HG02973 (cell line): ENCODE data around the gene FBXO8.

Source experiments
- ATAC-seq: cut with Tn5 transposase; IDR thresholded peaks from one replicate; pipeline ENCODE4 v1.9.1; 2021; ENCODE audit warnings: moderate library complexity; ENCODE audit not compliant: unreplicated experiment

Gene FBXO8

GRCh38 chr4:174248407-174248806 lies 35.1 kb downstream of the FBXO8 start:
- ATAC-seq = no peak

GRCh38 chr4:174245714-174246113 lies 37.8 kb downstream of the FBXO8 start:
- ATAC-seq = no peak

GRCh38 chr4:174244441-174244840 lies 39.0 kb downstream of the FBXO8 start:
- ATAC-seq = peak; percentile 64

- no peak for ATAC-seq
These were observed 42.3 kb downstream of the FBXO8 start for GRCh38 chr4:174241162-174241561.

GRCh38 chr4:174236359-174236758 lies 47.1 kb downstream of the FBXO8 start:
- no peak for ATAC-seq

GRCh38 chr4:174230680-174231079 lies 52.8 kb downstream of the FBXO8 start:
- no peak for ATAC-seq

- no peak for ATAC-seq
These were observed 53.3 kb downstream of the FBXO8 start for GRCh38 chr4:174230148-174230547.

- no peak for ATAC-seq
These were observed 54.5 kb downstream of the FBXO8 start for GRCh38 chr4:174228988-174229387.

GRCh38 chr4:174225349-174226049 lies 58.0 kb downstream of the FBXO8 start:
- no peak for ATAC-seq

GRCh38 chr4:174224550-174224949 lies 58.9 kb downstream of the FBXO8 start:
- no peak for ATAC-seq

- ATAC-seq = no peak
These were observed 61.1 kb downstream of the FBXO8 start for GRCh38 chr4:174222266-174222872.

GRCh38 chr4:174218127-174218790 lies 65.2 kb downstream of the FBXO8 start:
- ATAC-seq = no peak

- ATAC-seq = no peak
These were observed 66.0 kb downstream of the FBXO8 start for GRCh38 chr4:174217273-174218126.

GRCh38 chr4:174216799-174217272 lies 66.6 kb downstream of the FBXO8 start:
- no peak for ATAC-seq

- no peak for ATAC-seq
These were observed 67.3 kb downstream of the FBXO8 start for GRCh38 chr4:174215961-174216680.

GRCh38 chr4:174215057-174215456 lies 68.4 kb downstream of the FBXO8 start:
- ATAC-seq = no peak

- ATAC-seq = no peak
These were observed 69.2 kb downstream of the FBXO8 start for GRCh38 chr4:174214101-174214878.

GRCh38 chr4:174213731-174214100 lies 69.8 kb downstream of the FBXO8 start:
- ATAC-seq = no peak

- ATAC-seq = no peak
These were observed 71.4 kb downstream of the FBXO8 start for GRCh38 chr4:174212061-174212460.

GRCh38 chr4:174211622-174212044 lies 71.8 kb downstream of the FBXO8 start:
- no peak for ATAC-seq
